ENCODE measurements around the gene CD48. TPM values are rescaled to one million over a fixed set of nuclear protein-coding genes. Genes with fewer than 3 reads are reported as not detected.
"Not testable (repeated sequence)": the region's sequence is repeated elsewhere in the genome, so short reads cannot be mapped to it uniquely, and the experiment has no call there.

The CD48 gene
- total RNA-seq, 1 donor from 2014 or later, result 1.2 TPM

DNA sequence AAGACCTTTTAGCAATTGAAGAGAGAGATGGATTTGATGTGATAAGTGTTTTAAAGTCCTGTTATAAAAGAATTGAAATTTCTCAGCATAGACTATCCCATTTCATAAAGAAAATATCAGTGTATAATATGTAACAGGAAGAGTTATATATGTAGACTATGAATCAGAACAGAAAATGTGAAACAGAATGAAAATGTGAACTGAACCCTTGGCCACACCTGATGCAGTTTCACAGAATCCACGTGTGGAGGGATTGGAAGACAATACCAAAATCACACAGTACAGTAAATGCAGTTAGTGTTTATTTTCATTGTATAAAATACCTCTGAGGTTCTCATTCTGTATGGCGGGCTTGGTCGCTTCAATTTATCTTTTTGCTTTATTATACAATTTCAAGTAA, 54.9 kb downstream of the CD48 start:
- DNase-seq (ENCODE audit: low spot score), result no peak
- no peak for ATAC-seq

DNA sequence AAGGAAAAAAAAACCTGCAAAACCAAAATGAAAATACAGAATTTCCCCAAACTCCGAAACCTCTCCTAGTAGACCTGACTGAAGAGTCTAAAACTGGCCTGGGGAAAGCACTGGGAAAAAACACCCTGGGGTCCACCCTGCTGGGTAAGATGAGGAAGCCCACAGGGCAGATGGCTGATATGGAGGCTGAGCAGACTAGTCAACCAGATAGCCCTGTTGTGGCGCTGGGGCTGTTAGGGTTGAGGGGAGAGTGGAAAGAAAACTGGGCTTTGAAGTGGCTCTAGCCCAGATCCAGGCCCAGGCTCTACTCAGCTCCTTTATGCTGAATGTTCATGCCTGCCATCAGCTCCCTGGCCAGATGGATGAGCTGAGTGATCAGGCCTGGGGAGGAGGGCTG, 58.0 kb downstream of the CD48 start:
- DNase-seq (ENCODE audit: low spot score) (no peak), ATAC-seq (no peak)

DNA sequence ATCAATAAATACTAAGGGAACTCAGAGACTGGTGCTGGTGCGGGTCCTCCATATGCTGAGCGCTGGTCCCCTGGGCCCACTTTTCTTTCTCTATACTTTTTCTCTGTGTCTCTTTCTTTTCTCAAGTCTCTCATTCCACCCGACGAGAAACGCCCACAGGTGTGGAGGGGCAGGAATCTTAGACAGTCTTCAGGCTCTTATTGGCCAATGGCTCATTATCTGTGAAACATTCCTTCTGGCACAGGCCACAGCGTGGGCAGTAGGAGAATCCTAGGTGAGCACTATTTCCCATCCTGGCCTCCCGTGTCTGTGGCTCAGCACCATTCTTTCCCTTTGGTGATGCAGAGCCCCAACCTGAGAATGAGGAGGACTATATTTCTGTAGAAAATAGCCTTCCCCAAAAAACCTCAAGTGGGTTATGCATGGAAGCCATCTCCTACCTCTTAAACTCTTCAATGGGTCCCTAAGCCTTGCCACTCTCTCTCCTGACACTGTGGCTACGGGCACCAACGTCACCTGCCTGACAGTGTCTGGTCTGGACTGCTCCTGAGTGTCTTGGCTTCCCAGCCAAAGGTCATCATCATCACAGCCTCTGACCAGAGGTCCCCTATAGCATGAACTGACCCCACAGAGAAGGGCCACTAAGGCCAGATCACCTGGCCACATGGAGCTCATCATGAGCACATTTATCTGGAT, 58.5 kb downstream of the CD48 start:
- ATAC-seq, result no peak
- no peak for DNase-seq (ENCODE audit: low spot score)

DNA sequence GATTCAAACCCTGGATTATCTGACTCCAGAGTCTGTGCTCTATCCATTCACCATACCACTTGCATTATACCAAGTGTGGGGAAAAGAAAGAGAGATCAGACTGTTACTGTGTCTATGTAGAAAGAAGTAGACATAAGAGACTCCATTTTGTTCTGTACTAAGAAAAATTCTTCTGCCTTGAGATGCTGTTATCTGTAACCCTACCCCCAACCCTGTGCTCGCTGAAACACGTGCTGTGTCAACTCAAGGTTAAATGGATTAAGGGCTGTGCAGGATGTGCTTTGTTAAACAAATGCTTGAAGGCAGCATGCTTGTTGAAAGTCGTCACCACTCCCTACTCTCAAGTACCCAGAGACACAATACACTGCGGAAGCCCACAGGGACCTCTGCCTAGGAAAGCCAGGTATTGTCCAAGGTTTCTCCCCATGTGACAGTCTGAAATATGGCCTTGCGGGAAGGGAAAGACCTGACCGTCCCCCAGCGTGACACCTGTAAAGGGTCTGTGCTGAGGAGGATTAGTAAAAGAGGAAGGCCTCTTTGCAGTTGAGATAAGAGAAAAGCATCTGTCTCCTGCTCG, 59.5 kb downstream of the CD48 start:
- not testable (repeated sequence) for DNase-seq (ENCODE audit: low spot score); ATAC-seq

DNA sequence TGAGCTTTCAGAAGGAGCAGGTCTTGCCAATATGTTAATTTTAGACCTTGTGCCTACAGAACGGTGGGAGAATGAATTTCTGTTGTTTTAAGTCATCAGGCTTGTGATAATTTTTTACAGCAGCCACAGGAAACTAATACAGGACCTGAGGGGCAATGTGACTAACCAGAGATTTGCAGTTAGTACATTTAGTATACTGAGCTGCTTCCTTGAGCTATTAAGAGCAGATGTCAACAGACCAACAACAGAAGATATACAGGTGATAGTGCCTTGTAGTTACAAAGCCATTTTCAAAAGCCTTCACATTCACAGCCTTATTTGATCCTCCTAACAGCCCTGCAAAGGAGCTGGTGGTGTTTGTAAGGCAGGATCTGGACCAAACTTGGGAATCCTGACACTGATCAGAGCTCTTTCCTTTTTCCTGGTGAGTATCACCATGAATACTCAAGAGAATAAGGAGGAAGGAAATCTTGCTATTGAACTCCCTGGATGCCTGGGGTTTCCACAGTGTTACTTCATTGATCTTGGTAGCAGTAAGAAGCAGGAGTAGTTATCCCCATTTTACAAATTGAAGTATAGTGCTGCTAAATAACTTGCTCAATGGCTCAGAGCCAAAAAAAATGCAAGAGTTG, 60.1 kb downstream of the CD48 start:
- ATAC-seq (no peak), DNase-seq (ENCODE audit: low spot score) (no peak)

DNA sequence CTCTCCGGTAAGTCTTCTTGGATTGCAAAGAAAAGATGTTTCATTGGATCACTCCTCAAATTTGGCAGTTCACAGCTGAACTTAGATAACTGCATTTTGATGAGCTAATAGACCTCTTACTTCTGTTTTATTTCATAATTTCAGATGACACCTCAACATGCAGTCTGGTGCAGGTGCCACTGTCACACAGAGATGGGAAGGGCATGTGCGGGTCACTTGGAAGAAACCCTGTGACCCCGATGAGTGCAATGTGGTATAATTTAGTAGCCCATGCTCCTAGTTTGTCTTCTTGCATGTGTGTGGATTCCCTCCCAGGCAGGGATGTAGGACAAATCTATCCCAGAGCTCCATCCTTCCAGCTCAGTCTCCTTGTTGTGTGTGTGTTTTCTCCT, 64.3 kb downstream of the CD48 start:
- no peak for ATAC-seq
- no peak for DNase-seq (ENCODE audit: low spot score)

DNA sequence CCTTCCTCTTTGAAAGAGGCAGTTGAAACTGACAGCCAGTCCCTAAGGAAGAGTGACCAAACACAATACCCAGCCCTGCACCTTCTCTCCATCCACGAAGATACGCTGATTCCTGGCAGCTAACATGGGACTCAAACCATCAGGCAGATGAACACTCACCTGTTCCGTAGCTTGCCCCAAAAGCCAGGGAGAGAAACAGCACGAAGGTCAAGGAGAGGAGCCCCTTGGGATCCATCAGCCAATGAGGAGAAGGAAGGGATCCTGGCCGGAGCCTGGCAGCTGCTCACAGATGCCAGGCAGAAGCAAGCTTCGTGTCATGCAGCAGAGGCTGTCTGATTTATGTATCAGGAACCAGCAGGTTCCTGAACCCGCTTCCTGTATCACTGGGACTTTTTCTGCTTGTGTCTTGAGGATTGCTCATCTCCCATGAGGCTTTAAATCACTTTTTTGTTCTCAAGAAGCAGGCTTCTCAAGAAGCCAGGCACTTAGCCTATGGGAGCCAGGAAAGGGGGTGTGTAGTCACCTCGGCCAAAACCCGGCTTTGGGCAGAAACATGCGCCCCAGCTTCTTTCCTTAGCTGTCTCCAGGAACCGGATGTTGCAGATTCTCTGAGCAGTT, 64.8 kb downstream of the CD48 start, which contains the start of gene SLAMF1:
TSS of gene SLAMF1 (minus strand) at position 334 of the 618 bp plus-strand sequence. CDS start at position 235, 99 bp downstream.
- DNase-seq (ENCODE audit: low spot score) (no peak), ATAC-seq (no peak)

DNA sequence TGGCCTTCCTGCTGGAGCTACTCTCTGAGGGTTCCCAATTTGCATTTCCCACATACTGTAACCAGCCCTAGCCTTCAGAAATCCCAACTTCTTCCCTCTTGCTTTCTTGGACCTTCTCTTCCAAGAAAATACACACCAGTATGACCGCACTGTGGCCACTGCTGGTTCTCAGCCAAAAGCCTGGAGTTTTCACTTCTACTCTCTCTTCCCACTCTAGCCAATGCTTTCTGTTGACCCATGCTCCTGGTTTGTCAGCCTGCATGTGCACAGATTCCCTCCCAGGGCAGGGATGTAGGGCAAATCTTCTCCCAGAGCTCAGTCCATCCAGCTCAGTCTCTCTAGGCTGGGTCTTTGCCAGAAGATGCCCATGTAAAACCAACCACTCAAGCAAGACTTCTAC, 65.4 kb downstream of the CD48 start:
- DNase-seq (ENCODE audit: low spot score), result no peak
- no peak for ATAC-seq

DNA sequence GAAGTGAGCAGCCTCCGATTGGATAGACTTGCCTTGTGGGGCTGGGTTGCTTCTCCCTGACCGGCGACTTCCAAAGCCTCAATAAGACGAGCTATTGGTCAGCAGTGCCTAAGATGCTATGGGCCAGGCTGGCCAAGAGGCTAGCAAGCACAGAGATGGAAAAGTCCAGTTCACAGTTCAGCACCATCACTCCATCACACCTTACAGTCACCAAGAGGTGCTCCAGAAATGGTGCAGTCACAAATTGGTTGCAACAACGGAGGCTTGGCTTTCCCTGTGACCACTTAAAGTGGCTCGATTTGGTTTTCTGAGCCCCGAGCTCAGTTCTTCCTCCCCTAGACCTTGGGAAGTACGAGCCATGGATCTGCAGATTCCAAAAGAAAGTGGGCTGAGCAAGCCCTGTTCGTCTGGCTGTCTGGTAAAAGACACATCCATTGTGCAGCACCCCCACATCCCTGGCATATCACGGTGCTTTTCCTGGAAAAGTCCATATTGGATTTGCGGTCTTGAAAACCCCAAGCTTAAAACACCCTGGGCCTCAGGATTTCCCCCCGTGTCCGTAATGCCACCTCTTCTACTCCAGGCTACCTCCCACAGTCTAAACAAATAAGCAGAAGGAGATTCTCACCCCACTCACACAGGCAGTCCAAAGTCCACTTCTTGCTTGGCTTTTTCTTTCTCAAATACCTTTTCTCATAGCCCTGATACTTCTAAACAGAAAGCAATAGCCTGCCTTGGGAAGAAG, 66.1 kb downstream of the CD48 start:
- no peak for DNase-seq (ENCODE audit: low spot score)
- no peak for ATAC-seq

DNA sequence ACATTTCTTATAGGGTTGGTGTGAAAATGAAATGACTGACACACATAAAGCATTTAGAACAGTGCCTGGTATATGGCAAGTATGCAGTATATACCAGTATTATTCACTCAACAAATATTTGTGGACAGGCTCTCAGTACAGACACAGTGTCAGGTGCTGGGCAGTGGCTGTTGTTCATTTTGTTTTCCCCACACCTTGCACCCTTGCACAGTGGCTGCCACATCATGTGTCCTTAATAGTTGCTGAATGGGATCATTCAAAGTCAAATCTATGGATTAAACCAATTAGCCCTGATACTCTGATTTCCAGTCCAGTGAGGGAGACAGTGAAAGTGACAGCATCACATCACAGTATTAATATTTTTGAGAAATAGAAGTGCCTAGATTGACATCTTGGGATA, 67.2 kb downstream of the CD48 start:
- DNase-seq (ENCODE audit: low spot score), result no peak
- no peak for ATAC-seq

DNA sequence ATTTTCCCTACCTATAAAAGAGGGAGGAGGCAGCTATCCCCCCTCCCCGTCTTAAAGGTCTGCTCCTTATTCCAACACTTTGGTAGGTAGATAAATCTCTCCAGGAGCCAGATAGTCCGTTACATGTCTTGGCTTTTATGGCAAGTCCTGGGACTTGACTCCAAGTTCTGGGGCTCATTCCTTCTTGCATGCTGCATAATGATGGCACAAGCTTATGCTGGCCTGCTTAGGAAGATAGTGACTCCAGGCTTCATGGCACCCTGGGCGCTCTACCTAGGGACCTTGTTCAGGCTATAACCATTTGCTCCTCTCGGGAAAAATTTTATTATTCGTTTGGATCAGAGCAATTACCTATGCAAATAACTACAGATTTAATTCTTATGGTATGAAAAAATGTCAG, 68.5 kb downstream of the CD48 start:
- ATAC-seq, result no peak
- no peak for DNase-seq (ENCODE audit: low spot score)

DNA sequence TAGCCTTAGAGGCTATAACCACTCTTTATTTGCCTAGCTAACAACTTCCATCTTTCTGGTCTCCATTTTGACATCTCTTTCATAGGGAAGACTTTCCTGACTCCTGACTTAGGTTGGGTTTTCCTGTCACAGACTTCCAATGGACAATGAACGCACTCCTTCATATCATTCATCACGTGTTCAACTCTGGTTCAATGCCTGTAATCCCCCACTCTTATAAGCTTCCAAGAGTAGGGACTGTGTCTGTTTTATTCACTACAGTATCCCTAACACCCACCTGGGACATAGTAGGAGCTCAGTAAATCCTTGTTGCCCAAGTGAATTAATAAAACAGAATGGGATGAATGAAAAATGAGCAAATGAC, 69.4 kb downstream of the CD48 start:
- DNase-seq (ENCODE audit: low spot score) (no peak), ATAC-seq (no peak)

DNA sequence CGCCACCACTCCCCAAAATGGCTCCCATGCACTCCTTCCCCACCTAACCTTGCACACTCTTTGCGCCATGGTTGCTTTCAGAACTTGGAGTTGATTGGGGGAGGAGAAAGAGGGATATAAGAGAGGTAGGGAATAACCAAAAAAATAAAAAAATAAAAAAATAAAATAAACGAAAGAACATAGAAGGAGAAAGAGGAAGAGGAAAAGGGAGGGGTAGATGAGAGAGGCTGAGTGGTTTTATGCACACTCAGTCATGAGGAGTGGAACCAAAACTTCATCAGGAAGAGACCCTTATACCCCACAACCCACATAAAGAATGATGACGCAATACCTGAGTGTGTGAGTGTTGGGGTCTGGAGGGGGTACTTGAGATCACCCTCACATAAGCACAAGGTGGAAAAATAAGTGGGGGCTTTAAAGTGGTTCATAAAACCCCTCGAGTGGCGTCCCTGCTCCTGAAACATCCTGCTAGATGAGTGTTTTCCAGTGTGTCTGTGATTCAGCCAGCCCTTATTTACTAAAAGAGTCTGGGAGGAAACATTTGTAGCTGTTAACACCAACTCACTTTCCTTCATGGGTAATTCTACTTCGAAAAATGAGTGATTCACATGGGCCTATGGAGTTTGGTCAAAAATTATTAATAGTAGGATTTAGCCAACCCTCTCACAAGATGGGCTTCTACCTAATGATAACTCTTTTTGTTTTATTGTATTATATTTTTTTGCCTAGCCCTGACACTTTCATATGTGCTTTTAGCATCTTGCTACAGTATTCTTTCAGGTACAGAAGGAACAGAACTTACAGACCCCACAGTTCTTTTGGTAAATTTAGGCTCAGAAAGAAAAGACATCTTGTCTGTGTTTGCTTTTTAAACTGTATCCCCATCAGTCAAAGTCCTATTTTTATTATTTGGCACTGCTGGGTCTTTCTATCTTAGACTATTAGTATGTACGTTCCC, 70.0 kb downstream of the CD48 start:
- no peak for DNase-seq (ENCODE audit: low spot score)
- ATAC-seq, result no peak

DNA sequence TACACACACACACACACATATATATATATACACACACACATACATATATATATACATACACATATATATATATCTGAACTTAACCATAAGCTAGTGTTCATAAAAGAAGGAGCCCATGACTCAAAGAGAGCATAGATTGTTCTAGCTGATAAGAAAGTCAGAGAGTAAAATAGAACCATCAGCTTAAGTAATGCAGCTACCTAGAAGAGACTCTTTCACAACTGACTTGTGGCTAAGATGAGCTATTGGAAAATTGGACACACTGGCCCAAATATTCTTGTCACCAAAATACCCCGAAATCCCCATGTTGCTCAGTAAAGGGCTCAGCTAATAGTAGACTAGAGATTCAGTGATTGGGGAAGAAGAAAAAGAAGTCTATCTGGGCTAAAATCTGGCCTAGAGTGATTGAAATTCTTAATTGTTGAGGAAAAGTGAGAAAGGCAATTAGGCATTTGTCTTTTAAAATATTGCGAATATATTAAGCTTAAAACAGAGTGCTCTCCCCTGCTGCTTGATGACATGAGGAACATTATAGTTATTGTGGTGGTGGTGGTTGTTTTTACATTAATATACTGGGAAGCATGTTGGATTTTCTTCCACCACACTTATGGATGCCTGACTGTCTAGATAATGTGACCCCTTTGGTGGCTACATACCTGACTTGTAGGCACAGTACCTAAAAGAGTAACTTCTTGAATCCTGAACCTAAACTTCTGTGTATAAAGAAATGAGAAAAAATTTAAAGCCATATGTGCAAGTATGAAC, 71.1 kb downstream of the CD48 start:
- DNase-seq (ENCODE audit: low spot score), result no peak
- no peak for ATAC-seq

DNA sequence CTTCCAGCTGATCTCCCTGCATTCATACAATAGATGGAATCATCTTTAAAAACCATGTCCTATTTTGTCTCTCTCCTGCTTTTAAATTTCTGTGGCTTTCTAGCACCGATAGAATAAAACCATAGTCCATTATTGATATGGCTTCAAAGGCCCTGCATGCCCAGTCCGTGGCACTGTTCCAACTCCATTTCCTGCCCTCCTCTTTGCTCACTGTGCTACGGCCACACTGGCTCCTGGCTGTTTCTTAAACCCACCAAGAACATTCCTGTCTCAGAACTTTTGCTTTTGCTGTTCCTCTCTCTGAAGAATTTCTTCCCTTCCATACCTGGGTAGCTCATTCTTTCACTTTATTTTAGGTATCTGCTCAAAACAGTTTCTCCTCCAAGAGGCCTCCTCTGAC, 72.0 kb downstream of the CD48 start:
- peak; percentile 68 for ATAC-seq
- DNase-seq (ENCODE audit: low spot score), result peak; percentile 57

DNA sequence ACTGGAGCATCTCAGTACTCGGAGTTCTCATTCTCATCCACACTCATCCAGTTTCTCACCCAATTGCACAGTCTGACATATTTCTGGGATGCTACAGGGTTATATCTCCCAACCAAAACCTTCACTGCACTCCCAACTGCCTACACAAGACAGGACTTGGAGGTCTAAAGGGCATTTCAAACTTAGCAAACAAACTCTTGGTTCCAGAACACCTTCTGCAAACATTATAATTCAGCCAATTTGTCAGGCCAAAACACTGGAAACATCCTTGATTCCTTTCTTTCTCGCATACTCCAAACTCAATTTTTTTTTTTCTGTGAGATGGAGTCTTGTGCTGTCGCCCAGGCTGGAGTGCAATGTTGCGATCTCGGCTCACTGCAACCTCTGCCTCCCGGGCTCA, 72.7 kb downstream of the CD48 start:
- DNase-seq (ENCODE audit: low spot score) (no peak), ATAC-seq (peak; percentile 93)

DNA sequence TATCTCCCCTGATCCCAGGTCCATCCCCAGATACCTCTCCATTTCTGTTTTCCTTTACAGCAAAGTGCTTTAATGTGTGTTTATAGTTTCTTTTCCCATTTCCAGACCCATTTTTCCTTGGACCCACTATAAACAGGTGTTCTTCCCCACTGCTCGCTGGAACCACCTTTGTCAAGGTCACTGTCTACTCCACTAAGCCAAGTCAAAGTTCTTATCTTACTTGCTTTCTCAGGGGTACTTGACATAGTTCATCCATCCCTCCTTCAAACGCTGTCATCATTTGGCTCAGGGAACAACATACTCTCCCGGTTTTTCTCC, 73.1 kb downstream of the CD48 start:
- DNase-seq (ENCODE audit: low spot score) (no peak), ATAC-seq (no peak)

DNA sequence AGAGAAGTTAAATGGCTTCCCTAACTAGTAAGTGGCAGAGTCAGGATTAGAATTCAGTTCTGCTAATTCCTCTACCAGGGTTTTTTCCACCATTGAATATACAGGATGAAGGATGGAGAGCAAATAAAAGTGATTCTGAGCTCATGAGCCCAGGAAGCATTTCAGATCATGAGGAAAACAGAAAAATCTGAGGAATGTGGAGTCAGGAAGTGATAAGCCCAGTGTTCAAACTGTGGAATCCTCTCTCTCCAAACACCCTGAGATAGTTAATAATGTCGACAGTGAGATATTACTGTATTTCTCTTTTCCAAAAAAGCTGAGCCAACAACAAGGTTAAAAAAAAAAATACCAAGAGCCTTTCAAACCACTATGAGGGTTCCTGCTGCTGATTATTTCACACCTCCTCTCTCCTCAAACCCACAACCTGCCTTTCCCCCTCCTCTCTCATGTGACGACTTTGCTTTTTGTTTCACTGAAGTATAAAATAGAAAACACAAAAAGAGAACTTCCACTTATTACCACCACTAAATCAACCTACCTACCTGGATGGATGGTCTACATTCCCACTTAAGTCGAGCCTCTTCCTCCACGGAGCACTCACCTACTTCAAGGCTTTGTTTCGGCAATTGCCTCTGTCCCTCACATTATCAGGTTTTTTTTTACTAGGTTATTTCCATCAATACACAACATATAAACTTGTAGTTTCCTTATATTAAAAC, 73.6 kb downstream of the CD48 start:
- no peak for ATAC-seq
- no peak for DNase-seq (ENCODE audit: low spot score)

DNA sequence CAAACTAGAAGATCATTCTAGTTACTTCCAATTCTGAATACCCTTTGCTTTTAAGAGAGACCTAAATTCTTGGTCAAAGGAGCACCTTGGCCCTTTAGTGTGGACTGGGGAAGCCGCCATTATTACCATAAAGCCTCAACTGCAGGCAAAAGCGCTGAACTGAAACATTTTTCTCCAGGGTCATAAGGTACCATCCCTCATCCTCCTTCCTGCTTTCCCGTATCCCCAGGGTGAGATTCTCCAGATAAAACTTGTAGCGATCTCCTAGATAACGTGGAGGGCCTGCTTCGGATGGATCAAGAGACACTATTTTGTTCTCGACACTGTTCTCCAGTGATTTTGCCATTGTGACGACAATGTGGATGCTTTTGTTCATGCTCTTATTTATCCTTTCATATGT, 74.6 kb downstream of the CD48 start:
- ATAC-seq (no peak), DNase-seq (ENCODE audit: low spot score) (no peak)

All from left lobe of liver (tissue), 2 donors.